ENCODE data around the gene SUPT3H. TPM values are rescaled to one million over a fixed set of nuclear protein-coding genes. Genes with fewer than 3 reads are reported as not detected.

SUPT3H gene
- total RNA-seq, 6 experiments from 2014 or later = 5.6 to 8.2 (median 6.5) TPM

GRCh38 chr6:45109551-45109950 lies 268.2 kb downstream of the SUPT3H start:
- no peak overlapping the region for H3K4me3 Mint-ChIP-seq
- TF ChIP-seq CTCF (IDR thresholded peaks at IDR 0.05) = no peak
- no peak overlapping the region for H3K27ac Mint-ChIP-seq
- no peak for DNase-seq
- H3K4me1 Mint-ChIP-seq (ENCODE audit: low read depth) = peaks cover 34% of the 10 kb centered on the region
- peaks cover 1% of the 10 kb centered on the region; the same call in 1 of the 2 replicates for H3K27me3 Mint-ChIP-seq (ENCODE audit: insufficient read depth)
- H3K36me3 Mint-ChIP-seq (ENCODE audit: low read depth) = no peaks in the 10 kb centered on the region
- H3K9me3 Mint-ChIP-seq = no peaks in the 10 kb centered on the region

GRCh38 chr6:45105170-45105820 lies 272.4 kb downstream of the SUPT3H start:
- TF ChIP-seq CTCF (IDR thresholded peaks at IDR 0.05) = no peak
- no peak overlapping the region for H3K27ac Mint-ChIP-seq
- H3K4me3 Mint-ChIP-seq = no peak overlapping the region

GRCh38 chr6:45104429-45104828 lies 273.3 kb downstream of the SUPT3H start:
- no peak for DNase-seq
- Mint-ChIP-seq H3K4me3 (no peak overlapping the region), H3K27ac (no peak overlapping the region), H3K4me1 (ENCODE audit: low read depth) (peaks cover 19% of the 10 kb centered on the region), H3K9me3 (no peaks in the 10 kb centered on the region), H3K27me3 (ENCODE audit: insufficient read depth) (no peaks in the 10 kb centered on the region; the same call in 1 of the 2 replicates), H3K36me3 (ENCODE audit: low read depth) (no peaks in the 10 kb centered on the region)
- TF ChIP-seq CTCF (IDR thresholded peaks at IDR 0.05) = no peak

More at GRCh38 chr6:45105170-45105820, 272.4 kb downstream of the SUPT3H start:
- Mint-ChIP-seq H3K27me3 (ENCODE audit: insufficient read depth) (no peaks in the 10 kb centered on the region; the same call in 1 of the 2 replicates), H3K4me1 (ENCODE audit: low read depth) (peaks cover 27% of the 10 kb centered on the region), H3K9me3 (no peaks in the 10 kb centered on the region), H3K36me3 (ENCODE audit: low read depth) (no peaks in the 10 kb centered on the region)
- peak; percentile 24 for DNase-seq

GRCh38 chr6:45098256-45098655 lies 279.5 kb downstream of the SUPT3H start:
- H3K9me3 Mint-ChIP-seq = no peaks in the 10 kb centered on the region
- DNase-seq = no peak
- H3K27ac Mint-ChIP-seq = no peak overlapping the region
- no peaks in the 10 kb centered on the region; the same call in none of the 2 replicates for H3K27me3 Mint-ChIP-seq (ENCODE audit: insufficient read depth)
- H3K4me3 Mint-ChIP-seq = no peak overlapping the region
- no peak for TF ChIP-seq CTCF (IDR thresholded peaks at IDR 0.05)
- no peaks in the 10 kb centered on the region for H3K4me1 Mint-ChIP-seq (ENCODE audit: low read depth)
- H3K36me3 Mint-ChIP-seq (ENCODE audit: low read depth) = no peaks in the 10 kb centered on the region

GRCh38 chr6:45094831-45095230 lies 282.9 kb downstream of the SUPT3H start:
- no peak overlapping the region for H3K27ac Mint-ChIP-seq
- no peak for DNase-seq
- H3K9me3 Mint-ChIP-seq = no peaks in the 10 kb centered on the region
- TF ChIP-seq CTCF (IDR thresholded peaks at IDR 0.05) = no peak
- no peaks in the 10 kb centered on the region for H3K4me1 Mint-ChIP-seq (ENCODE audit: low read depth)
- no peaks in the 10 kb centered on the region; the same call in 1 of the 2 replicates for H3K27me3 Mint-ChIP-seq (ENCODE audit: insufficient read depth)
- no peaks in the 10 kb centered on the region for H3K36me3 Mint-ChIP-seq (ENCODE audit: low read depth)
- H3K4me3 Mint-ChIP-seq = no peak overlapping the region
